ENCODE measurements around the gene RPS4Y2.

Gene RPS4Y2

GRCh38 chrY:20814794-20815193, 58.9 kb downstream of the RPS4Y2 start:
- DNase-seq (ENCODE audit: low read depth) = no peak
- H3K4me3 ChIP-seq (ENCODE audit: low read depth, low read length) = no peak overlapping the region

- no peak overlapping the region for H3K4me3 ChIP-seq (ENCODE audit: low read depth, low read length)
- DNase-seq (ENCODE audit: low read depth) = no peak
Observed at GRCh38 chrY:20817067-20817466, 61.2 kb downstream of the RPS4Y2 start.
